Brain pericyte (primary cell): ENCODE results near the gene INS.
"Not testable (repeated sequence)": the region's sequence is repeated elsewhere in the genome, so short reads cannot be mapped to it uniquely, and the experiment has no call there.

Experiments used
- DNase-seq: peaks from one replicate; pipeline ENCODE4 v3.0.0-alpha.2; 2012; ENCODE audit warnings: low read depth, low spot score

Gene INS

DNA sequence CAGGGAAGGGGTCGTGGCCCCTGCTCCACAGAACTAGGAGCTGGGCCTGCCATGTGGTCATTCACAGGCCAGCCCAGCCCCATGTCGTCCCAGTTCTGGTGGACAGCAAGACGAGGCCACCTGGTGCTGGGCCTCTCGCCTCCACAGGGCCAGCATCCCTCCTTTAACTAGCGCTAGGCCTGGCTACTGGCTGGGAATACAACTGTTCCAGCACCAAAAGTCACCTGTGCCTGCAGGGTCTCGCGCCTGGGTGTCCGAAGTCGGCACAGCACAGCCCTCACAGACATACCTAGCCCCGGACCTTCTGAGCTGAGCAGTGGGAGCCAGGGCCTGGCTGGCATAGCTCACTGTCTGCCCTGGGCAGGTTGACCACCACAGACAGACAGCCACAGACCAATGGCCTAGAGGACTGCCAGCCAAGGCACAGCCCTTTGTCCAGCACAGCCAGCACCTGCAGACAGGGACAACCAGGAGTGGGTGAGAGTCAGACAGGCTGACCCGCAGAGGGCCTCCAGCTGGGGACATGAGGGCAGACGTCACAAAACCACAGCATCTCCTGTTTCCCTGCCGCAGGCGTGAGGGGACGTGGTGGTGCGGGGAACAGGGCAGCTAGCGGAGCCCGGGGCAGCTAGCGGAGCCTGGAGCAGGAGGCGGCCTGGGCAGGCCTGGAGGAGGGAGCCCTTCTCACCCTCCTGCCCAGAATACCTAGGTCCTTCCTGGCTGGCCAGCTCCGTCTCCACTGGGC is 37.8 kb upstream of the INS start:
- DNase-seq: no peak

DNA sequence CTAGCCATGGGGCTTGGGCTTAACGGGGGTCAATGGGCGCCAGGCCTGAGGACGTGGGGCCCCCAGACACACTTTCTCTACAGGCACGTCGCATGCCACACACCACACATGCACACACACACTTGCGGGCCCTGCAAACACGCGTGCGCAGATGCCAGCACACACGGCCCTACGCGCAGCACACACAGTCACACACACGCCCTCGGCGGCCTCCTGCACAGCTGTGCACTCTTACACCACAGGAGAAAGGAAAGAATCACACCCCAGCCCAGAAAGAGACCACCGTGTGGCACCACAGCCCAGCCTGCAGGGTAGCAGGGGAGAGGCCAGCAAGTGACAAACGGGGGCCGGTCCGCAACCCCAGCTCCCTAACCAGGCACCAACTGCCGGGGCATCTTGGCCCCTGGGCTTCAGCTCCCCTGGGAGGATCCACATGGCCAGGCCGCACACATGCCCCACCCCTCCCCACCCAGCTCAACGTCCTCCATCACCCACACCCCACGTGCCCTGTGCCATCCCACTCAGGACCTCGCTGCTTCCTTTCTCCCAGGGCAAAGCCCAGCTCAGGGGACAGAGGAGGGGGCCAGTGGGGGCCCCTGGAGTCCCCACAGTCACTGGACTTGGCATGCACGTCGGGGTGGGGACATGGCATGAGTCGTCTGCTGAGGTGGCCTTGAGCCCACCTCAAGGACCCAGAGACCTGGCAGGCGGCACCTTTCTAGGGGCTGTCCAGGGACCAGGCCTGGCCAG is 36.9 kb upstream of the INS start:
- DNase-seq: no peak

DNA sequence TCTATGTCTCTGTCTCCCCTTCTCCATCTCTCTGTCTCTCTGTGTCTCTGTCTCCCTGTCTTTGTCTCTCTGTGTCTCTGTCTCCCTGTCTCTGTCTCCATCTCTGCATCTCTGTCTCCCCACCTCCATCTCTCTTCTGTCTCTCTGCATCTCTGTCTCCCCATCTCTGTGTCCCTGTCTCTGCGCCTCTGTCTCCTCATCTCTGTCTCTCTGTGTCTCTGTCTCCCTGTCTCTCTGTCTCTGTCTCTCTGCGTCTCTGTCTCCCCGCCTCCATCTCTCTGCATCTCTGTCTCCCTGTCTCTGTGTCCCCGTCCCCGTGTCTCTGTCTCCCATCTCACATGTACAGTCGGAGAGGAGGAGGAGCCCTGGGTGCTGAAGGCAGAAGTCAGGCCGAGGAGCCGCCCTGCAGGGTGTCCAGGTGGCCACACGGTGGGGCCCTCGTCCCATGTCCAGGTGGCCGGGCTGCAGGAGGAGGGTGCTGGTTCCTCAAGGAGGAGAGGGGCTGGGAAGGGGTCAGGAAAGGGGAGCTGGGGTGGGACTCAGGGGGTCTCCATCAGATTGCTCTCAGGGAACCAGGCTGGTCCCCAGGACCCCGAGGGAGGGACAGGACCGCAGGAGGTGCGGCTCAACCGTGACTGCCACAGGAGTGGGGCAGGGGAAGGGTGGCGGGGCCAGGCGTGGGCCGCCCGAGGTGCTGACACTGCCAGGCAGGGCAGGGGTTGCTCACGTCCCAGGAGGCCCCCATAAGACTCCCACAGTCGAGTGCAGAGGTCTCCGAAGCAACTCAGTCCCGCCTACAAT is 36.2 kb upstream of the INS start:
- DNase-seq: no peak

DNA sequence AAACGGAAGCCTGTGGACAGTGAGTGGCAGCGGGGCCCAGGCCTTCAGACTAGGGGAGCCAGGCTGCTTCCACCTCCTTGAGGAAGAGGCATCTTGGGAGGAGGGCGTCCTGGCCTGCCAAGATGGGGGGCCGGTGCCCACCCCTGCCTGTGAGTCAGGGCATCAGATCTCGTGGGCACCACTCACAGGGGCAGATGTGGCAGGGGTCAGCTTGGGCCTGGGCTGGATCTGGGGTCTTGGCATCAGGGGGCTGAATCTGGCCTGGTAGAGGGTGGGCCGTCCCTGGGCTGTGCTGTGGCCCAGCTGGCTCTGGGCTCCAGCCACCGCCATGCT is 34.7 kb upstream of the INS start:
- no peak for DNase-seq

DNA sequence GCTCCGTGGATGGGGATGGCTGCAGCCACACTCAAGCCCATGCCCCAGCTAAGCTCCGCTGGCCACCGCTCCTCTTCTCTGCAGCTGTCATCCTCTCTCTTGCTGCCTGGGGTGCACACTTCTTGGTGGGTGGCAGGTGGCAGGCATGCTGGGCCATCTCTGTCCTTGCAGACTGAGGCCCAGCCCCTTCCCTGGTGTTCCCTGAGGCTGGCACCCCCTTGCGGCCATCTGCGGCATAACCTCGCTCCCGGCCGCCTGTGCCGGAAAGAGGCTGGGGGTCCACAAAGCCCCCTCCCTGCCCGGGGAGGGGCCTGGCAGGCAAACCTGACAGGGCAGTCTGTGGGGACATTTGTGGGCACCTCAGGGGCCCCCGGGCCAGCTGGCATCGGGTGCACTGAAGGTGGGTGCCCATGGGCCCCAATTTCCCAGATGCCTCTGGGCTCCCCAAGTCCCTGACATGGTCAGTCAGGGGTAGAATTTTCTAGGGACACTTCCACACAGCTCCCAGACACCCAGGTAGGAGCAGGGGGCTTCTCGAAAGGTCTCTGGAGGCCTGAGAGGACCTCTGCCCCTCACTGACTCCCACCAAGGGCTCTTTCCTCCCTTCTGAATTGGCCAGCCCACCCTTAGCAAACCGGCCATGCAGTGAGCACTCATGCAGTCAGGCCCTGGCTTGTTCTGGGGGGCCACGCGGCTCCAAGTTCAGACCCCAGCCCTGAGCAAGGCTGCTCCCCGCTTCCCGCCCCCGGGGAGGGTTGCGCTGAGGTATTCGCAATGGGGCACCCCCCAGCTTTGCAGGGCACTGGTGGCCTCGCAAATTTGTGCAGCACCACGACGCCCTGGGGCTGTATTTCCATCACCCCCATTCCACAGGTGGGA is 34.1 kb upstream of the INS start:
- DNase-seq: no peak

DNA sequence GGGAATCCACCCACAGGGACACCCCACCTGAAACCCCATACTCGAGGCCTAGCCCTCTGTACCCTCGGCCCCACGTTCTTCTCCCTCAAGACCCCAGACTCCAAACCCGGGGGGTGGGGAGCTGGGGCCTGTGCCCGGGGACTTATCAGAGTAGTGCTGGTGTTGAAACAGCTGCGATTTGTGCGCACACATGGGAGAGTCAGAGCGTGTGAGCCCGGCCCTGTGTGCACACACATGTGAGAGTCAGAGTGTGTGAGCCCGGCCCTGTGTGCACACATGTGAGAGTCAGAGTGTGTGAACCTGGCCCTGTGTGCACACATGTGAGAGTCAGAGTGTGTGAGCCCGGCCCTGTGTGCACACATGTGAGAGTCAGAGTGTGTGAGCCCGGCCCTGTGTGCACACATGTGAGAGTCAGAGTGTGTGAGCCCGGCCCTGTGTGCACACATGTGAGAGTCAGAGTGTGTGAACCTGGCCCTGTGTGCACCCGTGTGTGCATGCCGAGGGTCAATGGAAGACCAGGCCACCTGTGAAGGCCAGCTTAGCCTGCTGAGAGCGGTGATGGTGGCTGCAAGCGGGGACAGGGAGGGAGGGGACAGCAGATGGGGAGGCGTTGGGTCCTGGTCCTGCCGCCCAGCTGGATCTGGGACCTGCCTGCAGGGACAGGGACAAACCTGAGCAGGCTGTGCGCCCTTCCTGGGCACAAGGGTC is 33.0 kb upstream of the INS start:
- not testable (repeated sequence) for DNase-seq

DNA sequence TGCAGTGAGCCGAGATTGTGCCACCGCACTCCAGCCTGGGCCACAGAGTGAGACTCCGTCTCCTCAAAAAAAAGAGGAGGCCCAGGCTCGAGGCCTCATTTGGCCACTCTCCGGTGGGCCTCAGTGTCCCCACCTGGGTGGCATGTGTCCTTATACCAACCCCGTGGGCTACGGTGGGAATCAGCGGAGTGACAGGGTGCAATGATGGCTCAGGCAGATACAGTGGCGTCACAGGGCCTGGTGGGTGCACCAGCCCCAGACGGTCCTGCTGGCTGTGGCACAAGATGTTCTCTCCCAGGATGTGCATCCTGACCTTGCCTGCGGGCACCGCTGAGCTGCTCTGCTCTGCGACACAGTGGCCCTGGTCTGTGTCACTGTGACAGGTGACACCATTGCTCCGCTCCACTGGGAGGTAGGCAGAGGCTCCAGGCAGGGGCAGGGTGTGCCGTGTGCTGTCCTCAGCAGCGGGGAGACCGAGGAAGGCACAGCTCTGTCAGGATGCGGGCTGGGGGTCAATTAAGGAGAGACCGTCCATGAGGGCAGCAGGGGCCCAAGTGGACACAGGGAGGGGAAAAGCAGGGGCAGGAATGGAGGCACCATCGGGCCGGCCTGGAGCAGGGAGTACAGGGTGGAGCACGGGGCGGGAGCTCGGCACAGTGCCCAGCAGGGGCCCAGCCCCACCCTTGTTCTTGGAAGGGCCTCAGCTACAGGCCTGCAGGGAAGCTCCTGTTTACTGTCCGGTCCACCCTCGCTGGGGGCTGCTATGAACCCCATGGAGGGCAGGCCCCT is 32.3 kb upstream of the INS start:
- DNase-seq: no peak

DNA sequence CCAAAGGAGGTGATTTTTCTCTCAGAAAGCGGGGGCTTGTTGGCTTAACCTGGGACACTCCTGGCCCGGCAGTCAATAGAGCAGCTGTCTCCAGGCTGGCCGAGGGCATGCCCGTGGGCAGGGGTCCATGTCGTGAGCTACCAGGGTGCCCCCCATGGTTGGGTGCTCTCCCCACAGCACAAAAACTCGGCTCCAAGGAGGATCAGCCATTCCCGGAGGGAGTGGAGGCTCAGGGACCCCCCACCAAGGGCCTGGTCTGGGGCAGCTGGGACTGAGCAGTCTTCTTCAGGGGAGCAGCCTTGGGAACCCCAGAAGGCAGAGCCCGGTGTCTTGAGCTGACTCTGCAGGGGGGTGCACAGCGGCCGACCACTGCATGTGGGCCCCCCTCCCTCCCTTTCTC is 31.4 kb upstream of the INS start:
- no peak for DNase-seq

DNA sequence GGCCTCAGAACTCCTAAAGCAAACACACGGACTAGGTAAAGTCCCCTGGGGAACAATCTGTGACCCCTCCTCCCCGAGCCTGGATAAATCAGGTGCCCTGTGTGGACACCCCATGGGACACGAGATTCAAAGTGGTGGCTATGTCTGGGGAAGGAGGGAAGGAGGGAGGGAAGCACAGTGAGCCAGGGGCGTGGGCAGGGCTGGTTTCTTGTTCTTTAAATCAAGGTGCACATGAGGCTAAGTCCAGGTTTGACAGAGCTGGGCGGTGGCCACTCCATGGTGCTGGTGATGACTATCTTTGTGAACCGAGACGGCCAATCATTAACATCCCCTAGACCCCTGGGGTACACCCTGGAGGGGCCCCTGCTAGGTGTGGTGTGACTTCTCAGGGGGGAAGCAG is 30.9 kb upstream of the INS start:
- no peak for DNase-seq

DNA sequence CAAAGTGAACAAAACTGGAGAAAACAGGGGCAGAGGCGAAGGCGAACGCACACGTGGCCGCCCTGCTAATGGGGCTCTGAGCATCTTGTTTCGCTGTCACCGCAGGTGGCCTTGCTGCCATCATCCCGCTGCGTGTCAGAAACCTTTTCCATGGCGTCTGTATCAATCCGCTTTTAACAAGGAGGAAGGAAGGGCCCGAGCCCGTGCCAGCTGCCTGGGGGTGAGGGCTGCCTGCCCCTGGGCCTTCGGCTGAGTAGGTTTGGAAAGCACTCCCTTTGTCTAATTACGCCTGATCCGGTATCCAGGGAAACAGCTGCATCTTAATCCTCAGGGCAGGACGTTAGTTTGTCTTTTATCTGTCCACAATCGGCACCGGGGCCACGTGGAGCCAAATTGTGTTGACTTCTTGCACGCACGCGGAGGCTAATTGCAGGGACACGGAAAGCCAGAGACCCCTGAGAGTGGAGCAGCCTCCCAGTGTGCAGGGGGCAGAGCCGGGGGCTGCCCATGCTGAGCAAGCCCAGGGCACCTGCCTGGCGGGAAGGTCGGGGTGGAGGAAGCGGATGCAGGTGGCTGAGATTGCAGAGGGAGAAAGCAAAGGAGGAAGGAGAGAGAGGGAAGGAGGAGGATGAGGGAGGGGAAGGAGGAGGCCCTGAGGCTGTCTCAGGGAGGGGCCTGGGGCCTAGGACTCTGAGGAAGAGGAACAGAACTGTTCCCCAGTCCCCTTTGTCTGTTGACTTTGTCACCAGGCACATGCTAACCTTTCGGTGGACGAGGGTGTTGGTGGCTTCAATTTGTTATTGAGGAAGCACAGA is 29.9 kb upstream of the INS start:
- no peak for DNase-seq

DNA sequence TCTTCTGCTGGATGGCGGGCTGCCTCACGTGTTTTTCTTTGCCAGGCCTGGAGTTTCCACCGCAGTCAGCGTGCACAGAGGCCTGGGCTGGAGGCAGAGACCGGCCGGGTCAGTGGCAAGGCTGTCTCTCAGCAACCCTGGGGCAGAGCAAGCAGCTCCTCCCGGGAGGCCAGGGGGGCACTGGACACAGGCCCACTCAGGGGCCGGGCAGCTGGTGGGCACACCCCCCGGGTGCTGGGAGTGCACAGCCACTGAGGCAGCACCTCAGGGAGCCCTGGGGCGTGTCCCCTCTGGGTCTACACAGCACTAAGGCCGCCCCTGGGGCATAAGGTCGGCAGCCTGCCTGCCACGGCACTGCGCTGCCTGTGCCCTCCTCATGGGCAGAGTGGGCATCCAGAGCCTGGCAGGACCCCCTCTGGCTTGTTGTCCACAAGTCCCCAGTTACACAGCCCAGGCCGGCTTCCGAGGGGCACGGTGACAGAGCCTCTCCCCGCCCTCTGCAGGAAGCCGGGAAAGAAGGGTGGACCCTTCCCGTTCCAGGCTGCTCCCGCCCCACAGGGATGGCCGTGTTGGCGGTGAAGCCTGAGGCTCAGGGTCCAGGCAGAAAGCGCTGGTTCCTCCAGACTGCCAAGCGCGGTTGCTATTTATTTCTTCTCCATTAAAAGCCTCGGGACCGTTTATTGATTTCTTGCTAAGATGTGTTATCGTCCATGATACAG is 29.1 kb upstream of the INS start:
- no peak for DNase-seq

DNA sequence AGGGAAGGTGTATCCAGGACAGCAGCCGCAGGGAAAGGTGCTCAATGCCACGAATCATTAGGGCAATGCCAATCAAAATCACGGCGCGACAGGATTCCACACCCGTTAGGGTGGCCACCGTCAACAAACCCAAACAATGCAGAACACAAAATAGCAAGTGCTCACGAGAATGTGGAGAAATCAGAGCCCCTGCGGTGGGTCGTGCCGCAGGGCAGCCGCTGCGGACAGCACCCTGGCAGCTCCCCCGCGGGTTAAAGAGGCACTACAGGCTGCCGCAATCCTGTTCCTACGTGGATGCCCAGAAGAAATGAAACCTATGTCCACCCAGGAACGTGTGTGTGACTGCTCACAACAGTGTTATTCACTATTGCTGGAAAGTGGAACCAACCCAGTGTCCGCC is 27.7 kb upstream of the INS start:
- no peak for DNase-seq

DNA sequence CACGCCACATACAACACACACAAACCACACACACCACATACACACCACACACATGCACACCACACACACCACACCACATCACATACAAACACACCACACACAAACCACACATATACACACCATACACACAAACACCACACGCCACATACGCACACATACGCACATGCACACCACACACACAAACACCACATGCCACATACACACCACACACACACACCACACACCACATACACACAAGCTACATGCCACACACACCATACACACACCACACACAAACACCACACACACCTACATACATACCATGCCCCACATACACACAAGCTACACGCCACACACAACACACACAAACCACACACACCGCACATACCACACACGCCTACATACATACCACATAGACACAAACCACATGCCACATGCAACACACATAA is 26.3 kb upstream of the INS start:
- DNase-seq: no peak

DNA sequence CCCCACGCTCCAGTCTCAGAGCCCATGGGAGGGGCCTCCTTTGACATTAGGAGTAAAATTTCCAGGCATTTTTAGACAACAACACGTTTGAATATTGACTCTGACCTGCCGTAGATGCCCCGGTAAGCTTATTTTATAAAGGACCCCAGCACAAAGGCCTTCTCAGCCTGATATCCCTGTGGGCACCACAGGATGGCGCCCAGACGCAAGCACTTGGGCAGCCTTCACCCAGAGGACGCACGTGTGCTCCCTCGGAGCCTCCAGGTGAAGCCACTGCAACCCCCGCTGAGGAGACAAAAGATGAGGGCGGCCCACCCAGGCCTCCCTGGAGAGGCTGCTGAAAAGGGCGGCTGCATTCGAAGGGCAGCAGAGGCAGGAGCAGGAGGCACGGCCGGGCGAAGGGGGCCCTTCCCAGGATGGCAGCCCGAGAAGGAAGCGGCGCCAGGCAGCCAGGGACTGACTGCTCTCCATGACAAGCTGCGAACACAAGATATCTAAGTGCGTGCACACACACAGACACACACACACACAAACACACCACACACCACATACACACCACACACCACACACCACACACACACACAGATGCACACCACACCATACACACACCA is 25.8 kb upstream of the INS start:
- no peak for DNase-seq

DNA sequence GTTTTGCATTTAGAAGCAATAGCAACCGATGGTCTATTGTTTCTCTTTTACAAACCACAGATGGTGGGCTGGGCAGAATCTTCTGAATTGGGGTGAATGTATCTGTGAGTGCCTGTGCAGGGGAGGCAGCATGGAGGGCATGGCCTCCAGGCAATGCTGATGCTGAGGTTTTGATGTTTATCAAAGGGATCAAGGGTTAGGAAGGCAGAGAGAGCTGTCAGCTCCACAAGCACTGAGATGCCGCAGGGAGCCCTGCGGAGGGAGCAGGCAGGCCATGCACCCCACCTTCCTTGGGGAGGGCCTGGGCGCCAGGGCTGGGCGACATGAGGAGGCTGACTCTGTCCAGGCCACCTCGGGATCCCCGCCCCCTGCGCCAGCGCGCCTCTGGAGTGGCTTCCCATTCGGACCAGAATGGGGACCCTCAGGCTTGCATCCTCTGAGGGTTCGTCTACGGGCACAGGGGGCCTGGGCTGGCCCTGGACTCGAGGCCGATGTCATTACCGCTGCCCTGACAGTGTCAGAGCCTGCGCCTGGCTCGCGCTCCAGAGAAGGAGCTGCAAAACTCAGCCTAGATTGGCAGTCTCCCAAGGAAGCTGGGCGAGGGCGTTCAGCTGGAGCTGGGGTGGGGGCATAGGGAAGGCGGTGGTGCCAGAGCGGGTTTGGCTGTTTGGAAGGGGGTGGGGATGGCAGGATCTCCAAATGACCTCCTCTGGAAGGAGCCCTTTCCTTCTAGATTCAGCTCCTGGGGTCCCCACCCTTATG is 24.5 kb upstream of the INS start:
- DNase-seq: no peak

DNA sequence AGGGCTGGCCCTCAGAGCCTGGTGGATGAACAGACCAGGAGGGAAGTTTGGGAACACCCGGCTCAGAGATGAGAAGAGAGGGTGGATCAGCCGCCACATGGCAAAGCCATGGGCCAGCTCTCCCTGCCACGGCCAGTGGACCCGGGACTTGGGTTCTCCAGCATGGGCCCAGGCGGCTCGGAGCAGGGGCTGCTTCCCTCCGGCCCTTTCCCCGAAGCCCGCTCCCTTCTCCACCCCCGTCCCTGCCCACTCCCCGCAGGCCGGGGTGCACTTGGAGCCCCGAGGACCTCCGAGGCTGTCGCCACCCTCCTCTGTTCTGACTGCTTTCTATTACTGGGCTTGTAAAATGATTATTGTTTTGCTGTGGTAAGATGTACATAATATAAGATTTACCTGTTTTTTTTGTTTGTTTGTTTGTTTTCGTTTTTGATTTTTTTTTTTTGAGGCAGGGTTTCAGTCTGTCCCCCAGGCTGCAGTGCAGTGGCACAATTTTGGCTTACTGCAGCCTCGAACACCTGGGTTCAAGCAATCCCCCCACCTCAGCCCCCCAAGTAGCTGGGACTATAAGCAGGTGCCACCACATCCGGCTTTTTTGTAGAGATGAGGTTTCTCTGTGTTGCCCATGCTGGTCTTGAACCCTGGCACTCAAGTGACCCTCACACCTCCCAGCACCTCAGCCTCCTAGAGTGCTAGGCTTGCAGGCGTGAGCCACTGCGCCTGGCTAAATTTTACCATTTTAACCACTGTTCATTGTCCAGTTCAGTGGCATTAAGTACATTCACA is 21.9 kb upstream of the INS start:
- no peak for DNase-seq

DNA sequence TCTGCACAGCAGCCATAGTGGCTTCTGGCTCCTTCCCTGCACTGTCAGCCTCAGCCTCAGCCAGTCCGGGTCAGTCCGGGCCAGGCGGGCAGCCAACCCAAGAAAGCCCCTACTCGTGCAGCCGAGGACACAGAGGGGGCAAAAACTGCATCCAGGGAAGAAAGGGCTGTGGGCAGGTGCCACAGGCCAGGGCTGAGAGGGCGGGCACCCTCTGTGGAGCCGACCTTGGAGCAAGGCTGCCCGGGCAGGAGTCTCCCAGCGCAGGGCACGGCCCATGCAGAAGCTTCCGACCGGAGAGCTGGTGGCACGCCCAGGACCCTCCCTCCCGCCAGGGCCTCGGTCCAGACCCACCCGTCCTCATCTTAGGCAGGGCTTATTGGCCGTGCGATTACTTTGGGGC is 21.1 kb upstream of the INS start:
- no peak for DNase-seq
